Activated CD8-positive, alpha-beta memory T cell treated with anti-CD3 and anti-CD28 coated beads for 24 hours (primary cell): Measurements from ENCODE around the gene EFCAB8.
"Not testable (repeated sequence)": the region's sequence is repeated elsewhere in the genome, so short reads cannot be mapped to it uniquely, and the experiment has no call there.

Experiments
- DNase-seq: peaks from one replicate; pipeline ENCODE4 v3.0.0-alpha.2; 2020

Gene EFCAB8

DNA sequence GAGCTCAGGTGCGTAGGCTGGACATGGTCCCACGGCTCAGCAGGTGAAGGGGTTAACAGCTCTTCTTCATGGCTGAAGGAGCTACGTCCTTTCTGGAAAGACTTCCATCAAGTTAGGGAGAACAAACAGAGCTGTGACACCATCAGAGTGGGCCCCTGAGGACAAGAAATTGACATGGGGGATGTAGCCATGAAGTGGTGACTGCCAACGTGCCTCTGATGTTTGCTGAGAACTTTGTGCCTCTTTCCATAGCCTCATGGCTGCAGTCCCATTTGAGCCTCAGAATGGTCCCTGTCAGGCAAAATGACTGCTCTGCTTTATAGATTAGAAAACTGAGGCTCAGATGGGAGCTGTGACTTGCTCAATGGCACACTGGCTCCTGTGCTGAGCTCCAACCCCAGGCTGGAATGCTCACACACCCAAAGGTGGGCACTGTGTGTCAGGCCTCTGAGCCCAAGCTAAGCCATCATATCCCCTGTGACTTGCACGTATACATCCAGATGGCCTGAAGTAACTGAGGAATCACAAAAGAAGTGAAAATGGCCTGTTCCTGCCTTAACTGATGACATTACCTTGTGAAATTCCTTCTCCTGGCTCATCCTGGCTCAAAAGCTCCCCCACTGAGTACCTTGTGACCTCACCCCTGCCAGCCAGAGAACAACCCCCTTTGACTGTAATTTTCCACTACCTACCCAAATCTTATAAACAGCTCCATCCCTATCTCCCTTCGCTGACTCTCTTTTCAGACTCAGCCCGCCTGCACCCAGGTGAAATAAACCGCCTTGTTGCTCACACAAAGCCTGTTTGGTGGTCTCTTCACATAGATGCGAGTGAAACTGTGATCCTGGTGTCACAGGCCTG lies 115.7 kb downstream of the EFCAB8 start:
- peak; percentile 63 for DNase-seq

DNA sequence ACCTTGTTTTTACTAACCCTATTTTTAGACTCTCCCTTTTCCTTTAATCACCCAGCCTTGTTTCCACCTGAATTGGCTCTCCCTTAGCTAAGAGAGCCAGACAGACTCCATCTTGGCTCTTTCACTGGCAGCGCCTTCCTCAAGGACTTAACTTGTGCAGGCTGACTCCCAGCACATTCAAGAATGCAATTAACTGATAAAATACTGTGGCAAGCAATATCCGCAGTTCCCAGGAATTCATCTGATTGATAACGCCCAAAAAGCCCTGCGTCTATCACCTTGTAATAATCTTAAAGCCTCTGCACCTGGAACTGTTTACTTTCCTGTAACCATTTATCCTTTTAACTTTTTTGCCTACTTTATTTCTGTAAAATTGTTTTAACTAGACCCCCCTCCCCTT lies 116.4 kb downstream of the EFCAB8 start:
- DNase-seq, result not testable (repeated sequence)

DNA sequence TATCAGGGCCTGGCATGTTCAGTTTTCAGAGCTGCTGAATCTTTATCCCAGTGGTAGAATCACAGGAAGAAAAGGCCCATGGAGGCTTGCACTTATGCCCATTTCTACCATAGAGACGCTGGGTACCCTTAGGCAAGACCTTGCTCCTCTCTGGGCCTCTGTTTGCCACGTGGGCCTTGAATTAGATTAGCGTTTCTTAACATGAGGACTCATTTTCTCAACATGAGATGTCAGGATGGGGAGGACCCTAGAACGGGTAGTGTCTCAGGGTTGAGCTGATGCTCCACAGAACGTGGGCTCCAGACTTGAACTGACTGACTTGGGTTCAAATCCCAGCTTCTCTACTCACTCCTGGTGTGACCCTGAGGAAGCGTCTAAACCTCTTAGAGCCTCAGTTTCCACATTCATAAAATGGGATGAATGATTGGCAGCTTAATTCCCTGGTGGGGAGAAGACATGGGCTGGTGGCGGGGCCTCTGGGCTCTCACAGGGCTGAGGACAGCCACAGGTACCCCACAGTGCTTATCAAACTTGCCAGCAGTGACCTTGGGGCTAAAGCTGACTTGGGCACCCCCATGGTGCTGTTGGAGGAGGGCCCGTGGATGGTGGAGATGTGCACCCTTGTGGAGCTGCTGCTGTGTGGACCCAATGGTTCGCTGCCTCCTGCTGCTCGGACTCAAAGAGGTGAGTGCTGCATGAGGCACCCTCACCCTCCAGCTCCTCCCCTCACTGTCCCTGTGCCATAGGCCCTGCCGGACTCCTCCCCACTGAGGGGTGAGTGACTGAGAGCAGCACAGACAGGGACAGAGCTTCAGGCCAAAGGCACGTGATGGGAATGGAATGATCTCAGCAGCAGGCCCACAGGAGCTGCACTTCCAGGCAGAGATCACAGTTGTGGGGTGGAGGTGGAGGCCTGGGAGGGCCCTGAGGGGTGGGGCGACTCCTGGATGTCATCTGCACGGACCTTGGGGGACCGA lies 117.3 kb downstream of the EFCAB8 start:
- peak; percentile 48 for DNase-seq

DNA sequence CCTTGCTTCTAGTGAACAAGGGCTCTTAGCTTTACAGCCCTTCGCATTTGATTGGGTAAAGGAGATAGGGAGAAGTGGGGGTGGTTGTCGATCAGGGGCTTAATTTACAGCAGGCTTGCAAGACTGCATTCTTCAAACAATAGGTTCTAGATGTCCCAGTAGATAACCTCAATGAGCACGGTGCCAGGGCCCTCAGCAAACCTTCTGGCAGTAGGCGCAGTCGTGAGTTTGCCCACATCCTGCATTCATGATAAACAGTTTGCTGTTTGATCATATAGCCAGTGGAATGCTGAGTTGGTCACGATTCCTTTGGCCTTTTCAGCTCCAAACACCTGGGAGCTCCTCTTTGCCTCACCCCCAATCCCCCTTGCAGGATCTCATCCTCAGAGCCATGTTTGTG lies 118.0 kb downstream of the EFCAB8 start:
- peak; percentile 55 for DNase-seq

DNA sequence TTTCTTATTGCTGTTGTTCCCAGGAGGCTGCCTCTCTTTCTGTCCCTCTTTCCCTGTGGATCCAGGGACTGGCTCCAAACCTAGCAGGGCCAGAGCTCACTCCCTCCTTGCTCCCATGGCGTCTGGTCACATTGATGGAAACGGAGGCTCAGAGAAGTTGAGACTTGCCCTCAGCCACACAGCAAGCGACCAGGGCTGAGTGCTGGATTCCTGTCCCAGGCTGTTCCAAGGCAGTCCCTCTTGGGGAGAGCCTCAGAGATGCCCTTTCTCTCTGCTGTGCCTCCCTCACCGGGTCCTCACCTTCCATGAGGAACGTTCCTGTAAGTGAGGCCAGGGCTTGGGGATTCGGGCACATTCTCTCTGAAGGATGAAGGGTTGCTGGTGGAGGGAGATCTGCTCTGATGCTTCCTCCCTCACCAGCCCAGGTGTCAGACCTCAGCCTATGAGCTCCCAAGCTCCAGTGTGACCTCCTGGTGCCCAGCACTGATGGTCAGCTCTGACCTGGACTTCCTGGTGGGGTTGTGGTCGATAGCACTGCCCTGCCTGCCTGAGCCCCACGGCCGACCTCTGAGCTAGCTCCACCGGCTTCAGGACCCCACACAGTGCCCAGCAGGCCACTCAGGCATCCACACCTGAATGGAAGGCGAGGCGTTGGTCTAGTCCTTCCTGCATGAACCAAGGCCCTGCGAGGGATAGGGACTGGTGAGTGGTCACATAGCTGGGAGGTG lies 118.7 kb downstream of the EFCAB8 start:
- DNase-seq, result peak; percentile 56

DNA sequence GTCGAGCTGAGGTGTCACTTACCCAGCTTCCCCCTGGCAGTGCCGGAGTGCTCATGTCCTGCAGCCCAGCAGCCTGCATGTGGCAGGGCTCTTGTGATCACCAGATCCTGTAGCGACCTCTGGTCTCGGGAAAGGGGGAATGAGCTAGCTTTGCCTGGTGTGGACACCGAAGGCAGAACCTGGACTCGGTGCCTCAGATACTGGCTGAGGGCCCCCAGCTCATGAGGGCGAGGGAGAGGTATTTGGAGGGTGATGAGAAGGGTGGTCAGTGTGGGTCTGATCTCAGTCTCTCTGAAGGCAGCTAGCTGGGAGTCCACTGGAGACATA lies 119.2 kb downstream of the EFCAB8 start:
- DNase-seq, result peak; percentile 58

DNA sequence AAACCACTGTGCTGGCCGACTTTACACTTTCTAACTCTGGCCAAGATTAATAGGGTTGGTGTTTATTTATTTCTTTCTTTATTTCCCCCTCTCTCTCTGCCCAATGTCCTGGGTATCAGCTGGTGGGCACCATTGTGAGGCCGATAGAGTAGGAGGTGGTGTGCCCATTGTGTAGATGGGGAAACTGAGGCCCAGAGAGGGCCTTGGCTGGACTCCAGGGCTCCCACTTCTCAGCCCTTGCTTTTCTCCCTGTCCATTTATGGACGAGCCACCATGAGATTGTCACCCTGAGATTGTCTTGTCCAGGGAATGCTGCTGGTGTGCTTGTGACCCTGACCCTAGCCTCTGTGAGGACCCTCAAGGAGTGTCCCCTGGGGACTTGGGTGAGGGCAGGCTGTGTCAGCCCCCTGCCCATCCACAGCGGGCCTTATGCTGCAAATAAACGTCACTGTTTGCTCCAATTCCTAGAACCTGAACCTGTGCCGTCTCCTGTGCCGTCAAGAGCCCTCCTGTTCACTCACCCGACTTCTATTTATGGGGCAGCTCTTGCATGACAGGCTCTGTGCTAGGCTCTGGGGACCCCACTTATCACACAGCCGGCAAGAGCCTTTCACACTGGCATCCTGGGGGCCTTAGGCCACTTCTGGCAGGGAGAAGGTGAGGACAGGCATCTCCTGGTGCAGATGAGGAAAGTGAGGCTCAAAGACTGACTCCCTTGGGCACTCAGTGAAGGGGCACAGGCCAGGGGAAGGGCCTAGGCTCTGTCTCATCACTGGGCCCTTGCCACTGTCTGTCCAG lies 120.7 kb downstream of the EFCAB8 start:
- no peak for DNase-seq

DNA sequence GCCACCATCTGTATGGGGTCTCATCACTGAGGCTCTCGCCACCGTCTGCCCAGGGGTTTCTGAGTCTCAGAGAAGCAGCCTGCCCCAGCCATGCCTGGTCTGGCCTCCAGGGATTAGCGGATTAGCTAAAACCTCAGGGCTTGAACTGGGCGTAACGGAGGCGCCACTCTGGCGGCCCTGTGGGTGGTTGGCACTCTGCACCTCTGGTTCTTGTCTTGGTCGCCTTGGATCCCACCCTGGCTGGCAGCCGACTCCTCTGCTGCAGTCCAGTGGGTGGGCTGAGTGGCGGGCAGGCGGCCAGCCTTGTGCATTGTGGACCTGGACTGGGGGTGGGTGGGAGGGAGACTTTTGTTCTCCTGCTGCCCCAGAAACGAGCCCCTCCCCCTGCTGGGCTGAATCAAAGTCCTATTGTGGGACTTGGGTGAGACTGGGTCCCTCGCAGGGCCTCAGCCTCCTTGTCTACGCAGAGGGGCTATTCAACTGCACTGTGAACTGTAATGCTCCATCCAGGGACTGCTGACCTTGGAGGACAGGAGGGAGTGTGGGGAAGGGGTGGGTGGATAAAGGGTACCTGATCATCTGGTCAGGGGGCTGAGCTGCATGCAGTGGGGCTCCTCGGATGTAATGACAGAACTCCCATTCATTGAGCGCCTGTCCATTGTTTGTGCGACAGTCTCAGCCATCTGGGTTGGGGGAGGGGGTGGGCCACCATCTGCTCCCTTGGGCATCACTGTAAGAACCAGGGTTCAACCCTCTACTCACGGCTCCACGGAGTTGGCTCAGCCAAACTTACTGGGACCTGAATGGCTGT lies 121.6 kb downstream of the EFCAB8 start:
- DNase-seq, result no peak

DNA sequence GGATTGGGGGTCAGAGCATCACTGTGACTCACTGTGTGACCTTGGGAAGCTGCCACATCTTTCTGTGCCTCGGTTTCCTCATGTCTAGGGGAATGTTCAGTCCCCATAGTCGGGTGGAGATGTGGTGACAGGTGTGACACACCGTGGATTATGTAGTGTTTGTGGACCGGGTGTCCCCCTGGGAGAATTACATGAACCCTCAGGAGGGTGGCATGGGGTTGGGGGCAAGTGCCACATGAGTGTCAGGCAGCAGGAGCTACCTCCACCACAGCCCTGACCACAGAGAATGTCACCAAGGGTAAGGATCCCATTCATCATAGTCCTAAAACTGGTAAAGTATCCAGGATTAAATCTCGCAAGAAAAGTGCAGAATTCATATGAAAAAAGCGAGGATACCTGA lies 122.3 kb downstream of the EFCAB8 start:
- no peak for DNase-seq

DNA sequence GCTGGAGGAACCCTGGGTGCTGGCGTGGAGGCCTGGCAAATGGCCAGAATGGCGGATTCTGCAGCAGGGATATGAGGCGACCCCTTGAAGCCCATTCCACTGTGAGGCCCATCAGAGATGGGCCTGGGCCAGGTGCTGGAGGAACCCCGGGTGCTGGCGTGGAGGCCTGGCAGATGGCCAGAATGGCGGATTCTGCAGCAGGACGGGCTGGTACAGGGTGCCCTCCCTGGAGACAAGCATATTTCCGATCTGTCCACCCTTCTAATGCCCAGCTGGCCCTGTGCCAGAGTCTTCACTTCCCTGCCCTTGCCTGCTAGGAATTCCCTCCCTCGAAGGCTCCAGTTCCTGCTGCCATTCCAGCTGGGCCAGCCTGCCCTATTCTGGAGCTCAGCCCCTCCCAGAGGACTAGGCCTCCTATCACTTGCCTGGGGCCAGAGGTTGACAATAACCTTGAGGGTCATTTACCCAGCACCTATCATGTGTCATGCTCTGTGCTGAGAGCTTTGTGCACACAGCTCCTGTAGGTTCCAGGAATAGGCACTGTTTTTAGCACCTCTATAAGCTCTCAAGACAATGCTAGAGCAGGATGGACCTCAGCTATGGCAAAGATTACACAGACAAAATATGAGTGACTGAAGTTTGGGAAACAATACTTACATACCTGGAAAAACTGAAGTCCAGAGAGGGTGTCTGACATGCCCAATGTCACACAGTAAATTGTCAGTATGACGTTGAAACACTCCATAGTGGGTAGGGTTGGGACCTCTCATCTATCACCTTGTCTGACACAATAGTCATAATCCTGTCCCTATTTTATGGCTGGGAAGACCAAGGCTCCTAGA lies 124.1 kb downstream of the EFCAB8 start:
- no peak for DNase-seq

DNA sequence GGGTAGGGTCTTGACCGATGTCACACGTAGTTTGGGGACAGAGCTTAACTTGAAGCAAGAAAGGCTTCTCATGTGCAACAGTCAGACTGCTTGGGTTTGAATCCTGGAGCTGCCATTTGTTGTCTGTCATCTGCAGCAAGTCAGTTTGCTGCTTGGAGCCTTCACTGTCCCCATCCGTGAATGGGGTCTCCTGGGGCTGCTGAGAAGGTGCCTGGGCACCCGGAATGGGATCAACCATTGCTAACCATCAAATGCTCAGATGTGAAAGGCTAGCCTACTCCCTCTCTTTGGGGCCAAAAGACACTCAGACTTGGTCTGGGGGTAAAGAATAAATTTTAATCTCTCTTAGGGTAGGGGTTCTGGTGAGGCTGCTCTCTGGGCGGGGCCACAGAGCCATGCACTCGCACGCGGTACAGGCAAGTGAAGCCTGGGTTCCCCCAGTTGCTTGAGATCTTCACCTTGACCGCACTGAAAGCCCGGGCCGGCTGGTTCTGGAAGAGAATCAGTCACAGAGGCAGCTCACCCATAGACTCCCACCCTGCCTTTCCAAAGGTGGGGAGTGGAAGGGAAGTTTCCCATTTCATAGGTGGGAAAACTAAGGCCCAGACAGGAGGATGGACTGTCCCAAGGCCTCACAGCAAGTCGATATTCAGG lies 124.9 kb downstream of the EFCAB8 start:
- DNase-seq, result no peak

DNA sequence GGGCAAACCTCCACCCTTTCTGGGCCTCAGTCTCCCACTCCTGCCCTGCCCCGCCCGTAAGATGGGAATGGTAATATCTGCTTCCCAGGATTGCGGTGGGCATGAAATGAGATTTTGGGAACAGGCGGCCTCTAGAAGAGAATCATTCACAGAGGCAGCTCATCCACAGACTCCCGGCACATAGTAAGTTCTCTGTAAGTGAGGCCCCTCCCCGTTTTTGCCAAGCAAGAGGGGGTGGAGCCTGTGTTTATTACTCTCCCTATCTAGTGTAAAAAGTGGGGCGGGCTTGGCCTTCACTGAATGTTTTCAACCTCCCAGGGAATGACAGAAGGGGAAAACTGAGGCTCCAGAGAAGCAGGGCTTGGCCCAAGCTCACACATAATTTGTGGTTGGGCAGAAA lies 125.5 kb downstream of the EFCAB8 start:
- DNase-seq, result no peak

DNA sequence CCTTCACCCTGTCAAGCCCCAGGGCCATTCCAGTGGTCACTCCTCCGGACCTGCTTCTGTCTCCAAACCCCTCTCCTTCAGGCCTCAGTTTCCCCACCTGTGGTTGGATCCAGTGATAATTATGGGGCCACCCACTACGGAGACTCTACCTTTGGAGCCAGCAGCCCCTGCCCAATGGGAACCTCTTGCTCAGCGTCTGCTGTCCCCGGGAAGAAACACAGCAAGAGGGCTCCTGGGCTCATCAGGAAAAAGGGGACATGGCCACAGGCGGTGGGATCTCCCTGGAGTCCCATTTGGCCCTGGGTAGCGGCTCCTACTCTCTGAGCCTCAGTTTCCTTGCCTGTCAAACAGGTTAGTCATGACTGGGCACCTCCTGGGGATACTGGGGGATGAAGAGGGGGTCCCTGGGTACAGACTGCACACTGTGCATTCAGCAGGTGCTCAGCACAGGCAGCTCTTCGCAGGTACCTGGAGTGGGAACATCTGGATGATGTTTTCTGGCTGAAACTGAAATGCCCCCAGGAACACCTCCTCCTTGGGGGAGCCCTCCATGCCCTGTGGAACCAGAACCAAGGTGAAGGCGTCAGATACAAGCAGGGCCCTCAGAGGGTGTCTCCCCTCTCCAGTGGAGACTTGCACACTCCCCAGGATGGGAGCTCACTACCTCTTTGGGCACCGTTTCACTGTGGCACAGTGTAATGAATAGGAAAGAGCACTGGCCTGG lies 126.1 kb downstream of the EFCAB8 start:
- no peak for DNase-seq

DNA sequence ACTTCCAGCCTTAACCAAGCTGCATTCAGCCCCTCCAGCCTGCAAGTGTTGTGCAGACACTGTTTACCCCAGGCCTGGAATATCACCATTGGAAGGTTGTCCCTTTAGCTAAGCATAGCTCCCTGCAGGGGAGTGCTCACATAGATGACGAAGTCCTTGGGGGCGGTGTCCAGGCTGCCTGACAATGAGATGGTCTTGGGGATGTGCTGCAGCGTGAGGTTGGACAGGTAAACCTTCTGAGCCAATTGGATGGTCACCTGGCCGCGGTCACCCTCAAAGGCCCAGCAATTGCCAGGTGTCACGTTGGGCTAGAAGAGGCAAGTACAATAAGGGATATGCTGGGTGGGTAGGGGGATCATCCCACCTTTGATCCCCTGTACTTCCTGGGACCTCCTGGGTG lies 126.9 kb downstream of the EFCAB8 start:
- DNase-seq, result no peak

DNA sequence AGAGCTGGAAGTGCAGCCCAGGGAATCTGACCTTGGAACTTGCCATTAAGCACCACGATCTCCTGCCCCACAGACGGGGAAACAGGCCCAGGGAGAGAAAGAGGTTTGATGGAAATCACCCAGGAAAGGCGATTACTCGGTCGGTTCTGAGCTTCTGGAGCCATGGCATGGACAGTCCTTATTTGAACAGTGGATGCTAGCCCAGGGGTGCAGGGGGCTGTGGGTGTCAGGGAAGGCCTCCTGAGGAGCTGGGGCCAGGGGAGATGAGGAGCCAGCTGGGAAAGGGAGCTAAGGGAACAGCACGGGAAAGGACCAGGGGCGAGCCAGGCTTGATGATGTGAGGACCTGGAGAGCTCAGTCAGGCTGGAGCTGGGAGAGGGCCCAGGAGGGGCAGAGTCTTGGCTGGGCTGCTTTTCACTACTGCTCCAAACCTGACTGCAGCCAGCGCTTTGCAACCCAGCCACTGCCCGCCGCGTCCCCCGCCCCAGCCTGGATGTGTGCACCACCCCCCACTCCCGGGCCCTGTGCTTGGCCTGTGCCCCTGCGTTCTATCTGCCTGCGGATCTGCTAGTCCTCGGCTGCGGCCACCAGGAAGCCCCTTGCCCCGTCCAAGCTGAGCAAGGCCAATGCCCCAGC lies 127.7 kb downstream of the EFCAB8 start:
- DNase-seq, result no peak

DNA sequence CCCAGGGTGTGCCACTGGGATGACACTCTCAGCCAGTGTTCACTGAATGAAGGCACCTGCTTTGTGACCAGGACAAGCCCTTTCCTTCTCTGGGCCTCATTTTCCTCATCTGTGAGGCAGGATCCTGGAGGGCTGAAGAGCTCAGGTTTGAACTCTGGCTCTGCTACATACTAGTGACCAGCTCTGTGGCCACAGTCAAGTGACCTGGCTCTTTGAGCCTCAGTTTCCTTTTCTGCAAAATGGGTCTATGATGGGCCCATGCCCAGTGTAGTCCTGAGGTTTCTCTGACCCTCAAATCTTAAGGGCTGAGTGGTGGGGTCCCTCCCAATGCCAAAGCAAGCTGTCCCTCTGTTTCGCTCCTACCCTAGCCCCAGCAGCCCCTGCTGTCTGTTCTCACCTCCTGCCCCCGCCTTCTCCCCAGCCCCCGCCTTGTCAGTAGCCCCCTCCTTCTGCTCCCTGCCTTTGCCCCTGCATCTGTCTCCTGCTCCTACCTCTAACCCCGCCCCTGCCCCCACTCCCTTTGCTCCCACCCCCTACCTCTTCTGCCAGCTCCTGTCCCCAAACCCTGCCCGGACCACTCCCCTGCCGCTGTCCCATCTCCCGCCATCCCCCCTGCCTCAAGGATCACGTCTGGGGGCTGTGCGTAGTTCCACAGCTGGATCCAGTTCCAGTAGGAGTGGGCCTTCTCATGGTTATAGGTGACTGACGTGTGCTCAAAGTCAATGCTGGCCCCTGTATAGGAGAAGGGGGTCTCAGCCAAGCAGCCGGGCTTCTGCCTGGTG lies 128.5 kb downstream of the EFCAB8 start:
- DNase-seq, result no peak

DNA sequence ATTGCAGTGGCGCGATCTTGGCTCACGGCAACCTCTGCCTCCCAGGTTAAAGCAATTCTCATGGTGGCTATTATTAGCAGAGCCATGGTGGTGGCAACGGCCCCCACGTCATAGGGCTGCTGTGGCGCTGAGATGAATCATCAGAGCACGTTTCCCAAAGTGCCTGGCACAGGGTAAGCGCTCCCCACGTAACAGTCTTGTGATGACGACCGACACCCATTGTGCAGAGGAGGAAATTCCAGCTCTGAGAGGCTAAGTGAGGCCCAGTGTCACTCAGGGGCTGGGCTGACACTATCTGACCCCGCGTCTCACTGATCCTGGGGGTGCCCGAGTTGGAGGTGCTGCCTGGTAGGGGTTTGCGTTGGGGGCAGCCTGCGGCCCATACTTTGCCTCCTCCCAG lies 129.3 kb downstream of the EFCAB8 start:
- DNase-seq, result no peak
